ENCODE data around the gene SEMA3A.

GRCh38 chr7:84009782-84010181 is 184.8 kb downstream of the SEMA3A start:
- TF ChIP-seq CTCF (IDR thresholded peaks at IDR 0.05 in 2 of 3, conservative IDR thresholded peaks at IDR 0.05 in 1 of 3; ENCODE audit: borderline replicate concordance in 1 of 3, insufficient read depth in 1 of 3, low read depth in 2 of 3, low read length in 2 of 3) = no peak
- no peak for TF ChIP-seq POLR2AphosphoS5 (IDR thresholded peaks at IDR 0.05; ENCODE audit: low read depth, low read length)
- TF ChIP-seq RAD21 (IDR thresholded peaks at IDR 0.05; ENCODE audit: low read depth) = no peak
- TF ChIP-seq SRF (IDR thresholded peaks at IDR 0.05; ENCODE audit: low read depth) = no peak
